Stomach (tissue), 4 donors: ENCODE data around the gene SORCS2.

Experiments used
- CTCF ChIP-seq, 7 experiments: fragments of 450-650 bp in 4 of 7; fragments of 200-600 bp in 3 of 7; sonication (generic) in 3 of 7; IDR thresholded peaks; one replicate each; pipeline ENCODE4 v1.5.1; 2016 to 2019; ENCODE audit warnings: antibody characterized with exemption in 7 of 7, control low read depth in 2 of 7, mild to moderate bottlenecking in 1 of 7
- EP300 ChIP-seq: sonication (generic); formaldehyde crosslinking; IDR thresholded peaks from one replicate; pipeline ENCODE4 v1.6.1; 2017; ENCODE audit warnings: antibody characterized with exemption
- POLR2A ChIP-seq, 4 donors: fragments of 450-650 bp; IDR thresholded peaks; one replicate each; pipeline ENCODE4 v1.6.1; 2016; ENCODE audit warnings: antibody characterized with exemption in 4 of 4, control low read depth in 2 of 4, mild to moderate bottlenecking in 1 of 4, moderate library complexity in 1 of 4
- POLR2AphosphoS5 ChIP-seq, 3 donors: sonication (generic); formaldehyde crosslinking; IDR thresholded peaks; one replicate each; pipeline ENCODE4 v1.6.1; 2016; ENCODE audit warnings: antibody characterized with exemption in 3 of 3

GRCh38 chr4:7365462-7366179, 173.3 kb downstream of the SORCS2 start:
- TF ChIP-seq POLR2A (IDR thresholded peaks at IDR 0.05) (no peak), CTCF (IDR thresholded peaks at IDR 0.05) (no peak), POLR2AphosphoS5 (IDR thresholded peaks at IDR 0.05) (no peak), EP300 (no peak)
